Measurements from ENCODE around the gene DDX23. TPM values are rescaled to one million over a fixed set of nuclear protein-coding genes. Genes with fewer than 3 reads are reported as not detected.

DDX23 gene
- polyA plus RNA-seq, 3 donors = 97.2 to 102 (median 100) TPM

- DNase-seq (ENCODE audit: extremely low read depth in 1 of 11, low read depth in 9 of 11, low spot score in 4 of 11) = peak in 2 of 11 donors; percentile 61 to 73
These were observed 37.5 kb downstream of the DDX23 start for GRCh38 chr12:48814262-48815125.

GRCh38 chr12:48813465-48814261, 38.3 kb downstream of the DDX23 start:
- DNase-seq (ENCODE audit: extremely low read depth in 1 of 11, low read depth in 9 of 11, low spot score in 4 of 11) = peak in 3 of 11 donors; percentile 45 to 52 (median 47)

GRCh38 chr12:48812389-48812788, 39.6 kb downstream of the DDX23 start:
- no peak for DNase-seq (ENCODE audit: extremely low read depth in 1 of 11, low read depth in 9 of 11, low spot score in 4 of 11)

DNA sequence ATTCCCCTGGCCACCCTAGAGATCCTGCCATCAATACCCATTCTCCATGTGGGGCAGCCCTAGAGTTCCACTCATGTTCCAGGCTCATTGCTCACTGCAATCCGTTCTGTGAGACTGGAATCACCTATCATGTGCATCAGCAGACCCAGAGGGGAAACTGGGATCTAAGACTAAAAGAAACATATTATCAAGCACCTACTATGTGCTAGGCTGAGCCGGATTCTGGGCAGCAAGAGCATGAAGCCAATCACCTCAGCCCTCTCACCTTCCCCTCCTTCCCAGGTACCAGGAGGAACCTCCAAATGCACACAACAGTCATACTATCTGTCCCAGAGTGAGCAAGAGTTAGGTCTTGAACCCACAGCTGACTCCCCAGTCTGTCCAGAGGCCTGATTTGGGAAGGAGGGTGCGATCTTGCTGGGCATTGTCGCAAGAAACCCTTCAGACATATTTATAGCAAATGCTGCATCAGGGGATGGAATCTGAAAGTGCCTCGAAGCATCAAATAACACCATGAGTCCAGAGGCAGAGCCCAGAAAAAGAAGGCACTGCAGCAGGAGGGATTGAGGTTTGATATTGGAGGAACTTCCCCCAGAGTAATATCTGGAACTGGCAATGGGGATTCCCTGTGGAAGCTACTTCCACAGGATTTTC, 40.4 kb downstream of the DDX23 start:
- no peak for DNase-seq (ENCODE audit: extremely low read depth in 1 of 11, low read depth in 9 of 11, low spot score in 4 of 11)

GRCh38 chr12:48810903-48811431, 41.0 kb downstream of the DDX23 start:
- DNase-seq (ENCODE audit: extremely low read depth in 1 of 11, low read depth in 9 of 11, low spot score in 4 of 11) = peak in 1 of 11 donors; percentile 67

DNA sequence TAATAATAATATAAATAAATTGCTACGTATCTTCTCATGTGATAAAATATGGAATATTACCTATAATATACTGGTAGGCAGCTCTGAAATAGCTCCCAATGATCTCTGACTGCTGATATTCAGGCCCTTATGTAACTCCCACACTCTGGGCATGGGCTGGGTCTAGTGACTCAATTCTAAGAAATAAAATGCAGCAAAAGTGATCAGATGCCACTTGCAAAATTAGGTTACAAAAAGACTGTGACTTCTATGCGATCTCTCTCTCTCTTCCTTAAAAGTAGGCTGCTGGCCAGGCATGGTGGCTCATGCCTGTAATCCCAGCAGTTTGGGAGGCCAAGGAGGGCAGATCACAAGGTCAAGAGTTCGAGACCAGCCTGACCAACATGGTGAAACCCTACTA, 44.0 kb downstream of the DDX23 start:
- no peak for DNase-seq (ENCODE audit: extremely low read depth in 1 of 11, low read depth in 9 of 11, low spot score in 4 of 11)

DNA sequence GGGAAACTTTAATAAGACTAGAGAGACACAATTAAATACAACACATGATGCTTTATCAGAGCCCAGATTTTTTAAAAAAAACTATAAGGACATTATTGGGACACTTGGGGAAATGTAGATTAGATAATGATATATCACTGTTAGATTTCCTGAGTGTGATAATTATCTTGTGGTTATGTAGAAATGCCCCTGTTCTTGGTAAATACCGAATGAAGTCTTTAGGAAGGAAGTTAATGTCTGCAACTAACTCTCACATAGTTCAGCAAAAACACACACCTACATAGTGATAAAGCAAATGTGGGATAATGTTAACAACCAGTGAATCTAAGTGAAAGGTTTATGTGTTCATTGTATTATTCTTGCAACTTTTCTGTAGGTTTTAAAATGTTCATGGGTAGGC, 48.3 kb downstream of the DDX23 start:
- DNase-seq (ENCODE audit: extremely low read depth in 1 of 11, low read depth in 9 of 11, low spot score in 4 of 11) = no peak

DNA sequence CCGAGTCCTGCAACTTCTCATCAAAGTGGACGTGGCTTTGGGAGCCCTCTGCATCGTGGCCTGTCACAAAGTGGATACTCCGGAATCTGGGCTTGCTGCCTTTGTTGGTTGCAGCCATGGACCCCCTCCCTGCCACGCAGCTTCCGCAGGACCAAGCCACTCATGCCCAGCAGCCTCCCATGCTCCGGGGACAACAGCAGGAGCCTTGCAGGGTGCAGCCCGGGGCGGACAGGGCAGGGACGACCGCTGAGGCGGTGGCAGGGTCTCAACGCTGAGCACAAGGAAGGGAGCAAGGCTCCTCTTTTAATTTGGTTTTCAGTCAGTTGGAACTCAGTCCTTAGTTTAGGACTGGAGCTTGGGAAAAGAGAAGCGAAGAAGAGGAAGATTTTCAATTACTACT, 51.0 kb downstream of the DDX23 start:
- no peak for DNase-seq (ENCODE audit: extremely low read depth in 1 of 11, low read depth in 9 of 11, low spot score in 4 of 11)

DNA sequence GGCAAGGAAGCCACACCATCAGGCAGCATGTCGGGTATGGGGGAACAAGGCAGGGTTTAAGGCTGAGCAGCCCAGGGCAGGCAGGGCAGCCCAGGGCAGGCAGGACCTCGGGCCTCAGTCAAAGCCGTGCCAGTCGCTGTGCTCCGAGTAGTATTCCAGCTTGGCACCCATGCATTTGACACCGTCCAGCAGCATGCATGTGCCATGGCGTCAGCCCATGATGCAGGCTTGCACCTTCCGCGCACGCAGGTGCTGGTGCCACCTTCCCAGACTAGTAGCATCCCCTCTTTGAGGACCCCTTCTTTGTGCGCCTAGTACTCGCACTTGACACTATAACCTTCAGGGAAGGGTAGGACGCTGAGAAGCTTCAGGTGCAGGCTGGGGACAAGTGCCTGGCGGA, 51.5 kb downstream of the DDX23 start:
- DNase-seq (ENCODE audit: extremely low read depth in 1 of 11, low read depth in 9 of 11, low spot score in 4 of 11) = no peak

DNA sequence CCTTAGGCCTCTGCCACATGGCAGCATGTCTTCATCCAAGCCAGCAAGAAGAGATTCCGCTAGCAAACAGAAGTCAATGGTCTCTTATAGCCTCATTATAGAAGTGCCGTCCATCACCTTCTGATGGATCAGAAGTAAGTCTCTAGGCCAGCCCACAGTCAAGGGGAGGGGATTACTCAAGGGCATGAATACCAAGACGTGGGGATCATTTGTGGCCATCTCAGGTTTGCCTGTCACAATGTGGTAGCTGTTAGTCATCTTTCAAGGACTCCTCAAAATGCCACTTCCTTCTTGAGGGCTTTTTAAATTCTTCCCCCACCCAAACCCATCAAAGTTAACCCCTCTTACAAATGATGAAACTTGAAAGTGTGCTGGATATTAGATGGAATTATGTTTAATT, 55.0 kb downstream of the DDX23 start:
- no peak for DNase-seq (ENCODE audit: extremely low read depth in 1 of 11, low read depth in 9 of 11, low spot score in 4 of 11)

GRCh38 chr12:48795550-48796455, 56.2 kb downstream of the DDX23 start:
- peak in 2 of 11 donors; percentile 64 to 70 for DNase-seq (ENCODE audit: extremely low read depth in 1 of 11, low read depth in 9 of 11, low spot score in 4 of 11)

DNA sequence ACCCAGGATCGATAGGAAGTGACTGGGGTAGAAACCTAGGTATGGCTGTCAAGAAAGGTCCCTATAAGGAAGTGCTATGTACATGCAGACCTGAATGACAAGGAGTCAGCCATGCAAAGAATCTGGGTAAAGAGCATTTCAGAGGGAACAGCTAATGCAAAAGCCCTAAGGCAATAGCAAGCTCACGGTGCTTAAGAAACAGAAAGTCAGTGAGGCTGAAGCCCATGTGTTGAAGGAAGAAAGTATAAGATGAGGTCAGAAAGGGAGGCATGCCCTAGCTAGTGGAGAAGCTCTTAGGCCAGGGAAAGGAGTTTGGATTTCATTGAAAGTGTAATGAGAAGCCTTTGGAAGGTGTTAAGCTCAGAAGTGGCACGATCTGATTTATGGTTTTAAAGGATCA, 57.1 kb downstream of the DDX23 start:
- no peak for DNase-seq (ENCODE audit: extremely low read depth in 1 of 11, low read depth in 9 of 11, low spot score in 4 of 11)

DNA sequence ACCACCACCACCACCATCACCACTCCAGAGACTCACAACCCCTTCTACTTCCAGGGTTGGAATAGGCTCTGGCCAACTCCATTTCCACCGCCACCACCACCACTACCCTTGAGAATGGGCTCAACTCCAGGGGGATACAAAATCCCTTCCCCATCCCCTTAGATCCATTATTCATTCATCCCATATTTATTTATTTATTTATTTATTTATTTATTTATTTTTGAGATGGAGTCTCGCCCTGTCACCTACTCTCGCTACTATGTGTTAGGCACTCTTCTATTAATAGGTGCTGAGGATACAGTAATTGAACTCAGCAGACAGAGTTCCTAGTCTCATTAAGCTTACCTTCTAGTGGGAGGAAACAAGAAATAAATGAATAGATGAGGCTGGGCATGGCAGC, 58.3 kb downstream of the DDX23 start:
- DNase-seq (ENCODE audit: extremely low read depth in 1 of 11, low read depth in 9 of 11, low spot score in 4 of 11) = no peak

DNA sequence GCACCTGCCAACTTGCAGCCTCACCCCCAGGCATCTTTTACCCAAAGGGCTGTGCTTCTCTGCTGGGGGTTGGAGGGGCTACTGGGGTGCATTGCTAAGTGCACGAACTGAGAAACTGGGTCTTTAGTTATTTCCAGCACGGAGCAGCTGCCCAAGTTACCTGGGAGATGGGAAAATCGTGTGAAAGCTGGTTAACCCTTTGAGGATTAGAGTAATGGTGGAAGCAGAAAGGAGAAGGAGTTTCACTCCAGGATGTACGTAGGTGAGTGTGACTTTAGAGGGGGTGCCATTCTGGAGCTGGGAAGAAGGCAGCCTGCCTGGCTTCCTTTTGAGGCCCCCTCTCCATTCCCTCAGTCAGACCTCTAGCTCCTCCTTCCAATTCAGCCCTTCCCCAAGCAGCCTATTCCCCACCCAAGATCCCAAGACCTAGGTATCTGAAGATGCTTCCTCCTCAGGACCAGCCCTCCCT, 62.1 kb downstream of the DDX23 start:
- no peak for DNase-seq (ENCODE audit: extremely low read depth in 1 of 11, low read depth in 9 of 11, low spot score in 4 of 11)

DNA sequence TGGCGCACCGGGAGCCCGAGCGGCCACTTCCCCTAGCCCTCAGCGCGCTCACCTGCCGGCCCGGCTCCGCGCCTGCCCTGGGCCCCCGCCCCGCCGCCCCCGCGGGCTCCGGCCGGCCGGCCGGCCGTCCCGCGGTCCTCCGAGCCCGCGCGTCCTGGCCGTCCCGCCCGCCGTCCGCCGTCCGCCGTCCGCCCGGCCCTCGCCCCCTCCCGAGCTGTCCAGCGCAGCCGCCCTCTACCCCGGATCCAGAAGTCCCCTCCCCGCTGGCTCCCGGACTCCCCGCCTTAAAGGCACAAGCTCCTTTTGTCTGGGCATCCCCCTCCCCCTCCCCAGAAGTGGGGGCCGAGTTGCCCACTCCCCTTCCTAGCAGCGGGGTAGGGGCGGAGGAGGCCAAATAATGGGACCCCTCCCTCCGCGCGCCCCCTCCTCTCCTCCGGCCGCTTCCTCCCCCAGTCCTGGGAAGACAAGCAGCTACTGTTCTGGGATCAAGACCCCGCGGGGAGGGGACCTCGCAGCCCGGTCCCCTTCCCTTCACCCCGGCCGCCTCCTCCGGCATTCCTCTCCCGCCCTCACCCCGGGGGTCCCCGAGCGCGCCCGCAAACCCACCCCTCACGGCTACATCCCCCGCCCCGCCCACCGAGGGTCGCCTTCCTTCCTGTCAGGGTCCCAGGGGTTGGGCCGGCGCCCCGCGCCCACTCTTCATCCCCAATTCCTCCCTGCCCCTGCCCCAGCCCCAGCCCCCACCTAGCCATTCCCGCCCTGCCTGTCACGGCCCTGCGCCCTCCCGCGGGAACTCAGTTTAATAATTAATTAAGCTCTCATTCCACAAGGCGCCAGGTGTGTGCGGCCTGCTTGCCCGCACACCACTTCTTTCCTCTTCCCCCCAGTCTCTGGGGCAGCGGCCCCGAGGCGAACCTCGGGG, 62.8 kb downstream of the DDX23 start, which contains the start of gene ADCY6:
Gene ADCY6, minus strand, starts transcription at position 236 of the 922 bp plus-strand sequence. CDS start 5,655 bp downstream, outside the sequence.
- DNase-seq (ENCODE audit: extremely low read depth in 1 of 11, low read depth in 9 of 11, low spot score in 4 of 11) = peak in 6 of 11 donors; percentile 71 to 86 (median 78)

GRCh38 chr12:48788524-48788853, 63.5 kb downstream of the DDX23 start:
- DNase-seq (ENCODE audit: extremely low read depth in 1 of 11, low read depth in 9 of 11, low spot score in 4 of 11) = no peak

- no peak for DNase-seq (ENCODE audit: extremely low read depth in 1 of 11, low read depth in 9 of 11, low spot score in 4 of 11)
These were observed 64.0 kb downstream of the DDX23 start for GRCh38 chr12:48787791-48788523.
